IMR-90 (cell line): ENCODE results near the gene NEDD4L. TPM values are rescaled to one million over a fixed set of nuclear protein-coding genes. Genes with fewer than 3 reads are reported as not detected.

Source experiments
- ATAC-seq: fragments of 200-7000 bp; cut with Tn5 transposase; 2 replicates; pipeline ENCODE4 v1.9.1; 2020; ENCODE audit warnings: low read depth, mild to moderate bottlenecking, moderate library complexity
- BruUV-seq: library from RNA; stranded (reverse); fragments of 400-500 nt; replicated peaks from 2 replicates; lab custom pipeline; 2021; lab: Mats Ljungman, UMichigan
- CTCF ChIA-PET: fragments of 300-600 bp; formaldehyde crosslinking; extraction: SDS; loops from one replicate; lab custom pipeline; 2021; ENCODE audit warnings: antibody characterized with exemption; lab: Yijun Ruan, JAX
- POLR2A ChIA-PET: fragments of 300-600 bp; sonication (Branson Sonifier 250); formaldehyde crosslinking; loops from one replicate; lab custom pipeline; 2022; ENCODE audit warnings: antibody characterized with exemption; ENCODE audit not compliant: unreplicated experiment; lab: Charles Lee
- DNase-seq: peaks from one replicate; pipeline ENCODE4 v3.0.0; 2013
- H2AFZ ChIP-seq: replicated peaks from 2 replicates; pipeline ENCODE3; 2013; ENCODE audit warnings: low read length, mild to moderate bottlenecking; ENCODE audit not compliant: poor library complexity
- H2AK5ac ChIP-seq: 2 replicates; pipeline ENCODE4 v1.6.1; 2013; ENCODE audit warnings: low read depth, low read length, inconsistent platforms
- H2AK9ac ChIP-seq: replicated peaks from 2 replicates; pipeline ENCODE3; 2013; ENCODE audit warnings: mild to moderate bottlenecking, low read depth, low read length, moderate library complexity; ENCODE audit not compliant: poor library complexity
- H2BK120ac ChIP-seq: 2 replicates; pipeline ENCODE4 v1.6.1; 2013; ENCODE audit warnings: low read depth, low read length, inconsistent platforms
- H2BK15ac ChIP-seq: 3 replicates; pipeline ENCODE4 v1.6.1; 2013; ENCODE audit warnings: low read depth, low read length, inconsistent platforms
- H2BK20ac ChIP-seq: 2 replicates; pipeline ENCODE4 v1.6.1; 2013; ENCODE audit warnings: low read depth, mild to moderate bottlenecking, inconsistent platforms, low read length, moderate library complexity
- H2BK5ac ChIP-seq: 2 replicates; pipeline ENCODE4 v1.6.1; 2013; ENCODE audit warnings: mild to moderate bottlenecking, low read depth, low read length, inconsistent platforms; ENCODE audit not compliant: poor library complexity, severe bottlenecking
- H3K14ac ChIP-seq: replicated peaks from 2 replicates; pipeline ENCODE4 v1.6.1; 2013; ENCODE audit warnings: low read depth, low read length, inconsistent platforms
- H3K18ac ChIP-seq: 2 replicates; pipeline ENCODE4 v1.6.1; 2013; ENCODE audit warnings: low read depth, low read length, control low read depth
- H3K23ac ChIP-seq: 2 replicates; pipeline ENCODE4 v1.6.1; 2013; ENCODE audit warnings: low read depth, low read length, inconsistent platforms
- H3K27ac ChIP-seq: 2 replicates; pipeline ENCODE4 v1.5.1; 2013; ENCODE audit warnings: mild to moderate bottlenecking, control low read depth, low read length; ENCODE audit not compliant: insufficient read depth
- H3K27me3 ChIP-seq: 2 replicates; pipeline ENCODE4 v1.6.1; 2013; ENCODE audit warnings: low read length; ENCODE audit not compliant: control insufficient read depth, insufficient read depth
- H3K36me3 ChIP-seq: 2 replicates; pipeline ENCODE4 v1.6.1; 2013; ENCODE audit warnings: low read length, mixed read lengths; ENCODE audit not compliant: control insufficient read depth, insufficient read depth
- H3K4ac ChIP-seq: 2 replicates; pipeline ENCODE4 v1.6.1; 2013; ENCODE audit warnings: low read depth, low read length, inconsistent platforms
- H3K4me1 ChIP-seq: 2 replicates; pipeline ENCODE4 v1.6.1; 2013; ENCODE audit warnings: low read length, mixed read lengths; ENCODE audit not compliant: control insufficient read depth, insufficient read depth
- H3K4me2 ChIP-seq: 2 replicates; pipeline ENCODE4 v1.6.1; 2013; ENCODE audit warnings: low read depth, mild to moderate bottlenecking, control low read depth, low read length, moderate library complexity
- H3K4me3 ChIP-seq: 2 replicates; pipeline ENCODE4 v1.5.1; 2013; ENCODE audit warnings: low read depth, mild to moderate bottlenecking, control low read depth, low read length, moderate library complexity; ENCODE audit not compliant: insufficient read depth
- H3K56ac ChIP-seq: 2 replicates; pipeline ENCODE4 v1.6.1; 2013; ENCODE audit warnings: low read length, inconsistent platforms; ENCODE audit not compliant: insufficient read depth; ENCODE audit errors: extremely low read depth
- H3K79me1 ChIP-seq, 2 experiments: 2 replicates each; pipeline ENCODE4 v1.6.1; 2013; ENCODE audit warnings: low read length in 2 of 2, inconsistent platforms in 1 of 2, low read depth in 1 of 2
- H3K9ac ChIP-seq: 2 replicates; pipeline ENCODE4 v1.6.1; 2013; ENCODE audit warnings: low read depth, low read length, control low read depth
- H3K9me1 ChIP-seq: 2 replicates; pipeline ENCODE4 v1.6.1; 2013; ENCODE audit warnings: low read length, inconsistent platforms; ENCODE audit not compliant: insufficient read depth
- H3K9me3 ChIP-seq: 2 replicates; pipeline ENCODE4 v1.6.1; 2013; ENCODE audit warnings: low read length; ENCODE audit not compliant: control insufficient read depth, insufficient read depth
- H4K20me1 ChIP-seq: 2 replicates; pipeline ENCODE4 v1.6.1; 2013; ENCODE audit warnings: low read length, inconsistent platforms; ENCODE audit not compliant: insufficient read depth
- H4K5ac ChIP-seq: 2 replicates; pipeline ENCODE4 v1.6.1; 2013; ENCODE audit warnings: mild to moderate bottlenecking, low read depth, low read length, control low read depth
- H4K8ac ChIP-seq, 2 experiments: 2 replicates each; pipeline ENCODE4 v1.6.1; 2013; ENCODE audit warnings: low read depth in 2 of 2, low read length in 2 of 2, control low read depth in 1 of 2, inconsistent platforms in 1 of 2
- H4K91ac ChIP-seq: 2 replicates; pipeline ENCODE4 v1.6.1; 2013; ENCODE audit warnings: low read depth, low read length, inconsistent platforms; ENCODE audit not compliant: insufficient read depth
- BHLHE40 ChIP-seq: fragments of 150-350 bp; IDR thresholded peaks from 2 replicates; pipeline ENCODE4 v1.6.1; 2016; ENCODE audit warnings: mild to moderate bottlenecking, low read depth, low read length
- CEBPB ChIP-seq: IDR thresholded peaks from 2 replicates; pipeline ENCODE4 v1.6.1; 2012; ENCODE audit warnings: low read depth, low read length, improper control_type of control experiment
- CHD1 ChIP-seq: IDR thresholded peaks from 2 replicates; pipeline ENCODE4 v1.6.1; 2012; ENCODE audit warnings: low read depth, low read length, improper control_type of control experiment
- CTCF ChIP-seq: conservative IDR thresholded peaks from 2 replicates; pipeline ENCODE4 v1.5.1; 2012; ENCODE audit warnings: mild to moderate bottlenecking, low read depth, low read length, improper control_type of control experiment
- ELK1 ChIP-seq: fragments of 150-350 bp; IDR thresholded peaks from 2 replicates; pipeline ENCODE4 v1.6.1; 2016; ENCODE audit warnings: low read depth, mild to moderate bottlenecking, low read length, moderate library complexity, borderline replicate concordance
- FOS ChIP-seq: fragments of 150-350 bp; IDR thresholded peaks from 2 replicates; pipeline ENCODE4 v1.6.1; 2016; ENCODE audit warnings: low read depth, low read length
- MAFK ChIP-seq: IDR thresholded peaks from 2 replicates; pipeline ENCODE4 v1.6.1; 2012; ENCODE audit warnings: low read depth, low read length, improper control_type of control experiment
- MAZ ChIP-seq: IDR thresholded peaks from 2 replicates; pipeline ENCODE4 v1.6.1; 2012; ENCODE audit warnings: low read depth, mild to moderate bottlenecking, low read length, improper control_type of control experiment, moderate library complexity, borderline replicate concordance
- MXI1 ChIP-seq: IDR thresholded peaks from 2 replicates; pipeline ENCODE4 v1.6.1; 2012; ENCODE audit warnings: low read depth, mild to moderate bottlenecking, low read length, moderate library complexity, borderline replicate concordance
- NFE2L2 ChIP-seq: fragments of 150-350 bp; IDR thresholded peaks from 2 replicates; pipeline ENCODE4 v1.6.1; 2016; ENCODE audit warnings: low read depth, mild to moderate bottlenecking, low read length
- RAD21 ChIP-seq: IDR thresholded peaks from 2 replicates; pipeline ENCODE4 v1.6.1; 2012; ENCODE audit warnings: low read length, improper control_type of control experiment
- RCOR1 ChIP-seq: IDR thresholded peaks from 2 replicates; pipeline ENCODE4 v1.6.1; 2012; ENCODE audit warnings: mild to moderate bottlenecking, low read length, improper control_type of control experiment; ENCODE audit not compliant: insufficient replicate concordance
- SMC3 ChIP-seq: fragments of 150-350 bp; IDR thresholded peaks from 2 replicates; pipeline ENCODE4 v1.6.1; 2016; ENCODE audit warnings: low read depth, mild to moderate bottlenecking, antibody characterized with exemption, low read length, moderate library complexity
- USF2 ChIP-seq: fragments of 150-350 bp; IDR thresholded peaks from 2 replicates; pipeline ENCODE4 v1.6.1; 2017; ENCODE audit warnings: mild to moderate bottlenecking, antibody characterized with exemption, low read length, low read depth
- WGBS, 2 experiments: methylation state at CpG; one replicate each; pipeline versions ENCODE4 v1.1.5 to v1.1.7; 2013; ENCODE audit warnings: missing lambda C conversion rate in 2 of 2; ENCODE audit not compliant: insufficient read length in 1 of 2; ENCODE audit errors: extremely low coverage in 2 of 2; 5-methylcytosine and 5-hydroxymethylcytosine counted together
- dilution Hi-C: fragments of 300-500 bp; cut with HindIII; formaldehyde crosslinking; loops from one replicate; pipeline ENCODE4 v1.14.3; 2018; ENCODE audit warnings: low sequenced_read_pairs; ENCODE audit not compliant: unreplicated experiment
- in situ Hi-C: fragments of 300-500 bp; cut with MboI; formaldehyde crosslinking; loops from 3 replicates; pipeline ENCODE4 v1.14.3; 2019; ENCODE audit warnings: low sequenced_read_pairs, inconsistent platforms, mixed read lengths
- intact Hi-C: fragments of 100-400 bp; cut with micrococcal nuclease; formaldehyde crosslinking; loops from 2 replicates; pipeline ENCODE4 v1.10.0; 2022
- polyA plus RNA-seq, 3 experiments: library from polyadenylated mRNA; depleted of rRNA; stranded (reverse); fragments of >200 nt; gene quantifications; 2 replicates each; pipeline ENCODE4 v1.2.3, GENCODE V29; 2012; ENCODE audit warnings: low replicate concordance in 1 of 3
- total RNA-seq: library from RNA; depleted of rRNA; stranded (reverse); fragments of >200 nt; gene quantifications from 2 replicates; pipeline ENCODE4 v1.2.3, GENCODE V29; 2012

Gene NEDD4L
- total and polyA plus RNA-seq, 2 of the 4 experiments (the other 2 are of a cell fraction) = 10.0 to 10.9 TPM

GRCh38 chr18:58229162-58229561 is 185.1 kb downstream of the NEDD4L start:
- H3K56ac ChIP-seq = no peak overlapping the region
- ATAC-seq = no peak
- H4K20me1 ChIP-seq = no peaks in the 10 kb centered on the region
- no peak overlapping the region for H2AK9ac ChIP-seq
- no peak overlapping the region for H3K4me3 ChIP-seq
- no peak overlapping the region for H4K8ac ChIP-seq
- no peak for DNase-seq
- no peak overlapping the region for H3K14ac ChIP-seq
- no peaks in the 10 kb centered on the region for H3K9me3 ChIP-seq
- 0 out of 2 replicates have a peak overlapping the region, but pooled peaks have one; percentile 43 for H2AK5ac ChIP-seq
- CTCF ChIA-PET = interaction anchor here (0.6 kb wide), 1 partner anchor 108 kb away, joined by 3 read pairs; no protein-coding TSS in a partner anchor
- no peak overlapping the region for H3K27ac ChIP-seq
- H4K91ac ChIP-seq = no peak overlapping the region
- H2AFZ ChIP-seq = no peak overlapping the region
- no peaks in the 10 kb centered on the region for H3K36me3 ChIP-seq
- H2BK5ac ChIP-seq = no peak overlapping the region
- H3K4me2 ChIP-seq = no peak overlapping the region
- H4K5ac ChIP-seq = no peak overlapping the region
- no peak overlapping the region for H2BK15ac ChIP-seq
- H3K23ac ChIP-seq = no peak overlapping the region
- no peak overlapping the region for H3K18ac ChIP-seq
- H3K4me1 ChIP-seq = peaks cover 4% of the 10 kb centered on the region
- no peak for TF ChIP-seq ELK1
- TF ChIP-seq CTCF = no peak
- TF ChIP-seq BHLHE40 = no peak
- TF ChIP-seq RCOR1 = no peak
- TF ChIP-seq MAFK = no peak
- no peak for TF ChIP-seq RAD21
- no peak for TF ChIP-seq SMC3
- TF ChIP-seq USF2 = no peak
- TF ChIP-seq CEBPB = no peak
- TF ChIP-seq MAZ = no peak
- no peak for TF ChIP-seq NFE2L2
- no peak for TF ChIP-seq CHD1
- no peak for TF ChIP-seq MXI1
- TF ChIP-seq FOS = no peak
- peaks cover 10% of the 10 kb centered on the region; the same call in 1 of the 2 replicates for H3K9me1 ChIP-seq
- peaks cover 0 to 4% of the 10 kb centered on the region in 2 experiments; a peak in 2 of 4 replicates for H3K79me1 ChIP-seq
- no peaks in the 10 kb centered on the region for H3K27me3 ChIP-seq
- H2BK120ac ChIP-seq = no peak overlapping the region; the same call in 1 of the 2 replicates
- intact Hi-C loops = no loop called here
- in situ Hi-C loops = no loop called here
- no peak overlapping the region for H3K9ac ChIP-seq
- no peak overlapping the region for H3K4ac ChIP-seq
- POLR2A ChIA-PET = no interaction called here
- dilution Hi-C loops = no loop called here
- H2BK20ac ChIP-seq = no peak overlapping the region
- 79% methylated on average over 3 of the region's 5 CpGs; no CpG with 5 or more reads in 1 of the 2 experiments for WGBS, 2 experiments
- BruUV-seq = no TSS peak
